HFFc6 (cell line): ENCODE data around the gene BMP10. TPM values are rescaled to one million over a fixed set of nuclear protein-coding genes. Genes with fewer than 3 reads are reported as not detected.

Experiments
- DNase-seq: peaks from one replicate; pipeline ENCODE4 v3.0.0-alpha.2; 2018
- H3K27ac Mint-ChIP-seq: 2 replicates; pipeline ENCODE4 v1.8.0; 2020; ENCODE audit warnings: mild to moderate bottlenecking, mixed read lengths
- H3K27me3 Mint-ChIP-seq: 2 replicates; pipeline ENCODE4 v1.8.0; 2021; ENCODE audit warnings: mild to moderate bottlenecking, moderate library complexity, mixed read lengths; ENCODE audit not compliant: insufficient read depth
- H3K36me3 Mint-ChIP-seq: 2 replicates; pipeline ENCODE4 v1.8.0; 2021; ENCODE audit warnings: low read depth, mixed read lengths
- H3K4me1 Mint-ChIP-seq: 2 replicates; pipeline ENCODE4 v1.8.0; 2020; ENCODE audit warnings: low read depth, mixed read lengths
- H3K4me3 Mint-ChIP-seq: 2 replicates; pipeline ENCODE4 v1.8.0; 2020; ENCODE audit warnings: mild to moderate bottlenecking, moderate library complexity, mixed read lengths
- H3K9me3 Mint-ChIP-seq: 2 replicates; pipeline ENCODE4 v1.8.0; 2020; ENCODE audit warnings: mild to moderate bottlenecking, mixed read lengths
- CTCF ChIP-seq: fragments of 200-600 bp; sonication (generic); IDR thresholded peaks from 2 replicates; pipeline ENCODE4 v1.5.0; 2021; ENCODE audit warnings: antibody characterized with exemption, mild to moderate bottlenecking
- total RNA-seq, 6 experiments: library from RNA; stranded (reverse); fragmentation: NEBNext Ultra II Directional; extraction: Animal tissue kit (Norgen Biotek cat#: 25700); gene quantifications; 2 replicates in 1 of 6; 3 replicates in 5 of 6; pipeline ENCODE4 v1.2.3, GENCODE V29; 2021

BMP10 gene
- total RNA-seq, 6 experiments from 2014 or later = not detected

DNA sequence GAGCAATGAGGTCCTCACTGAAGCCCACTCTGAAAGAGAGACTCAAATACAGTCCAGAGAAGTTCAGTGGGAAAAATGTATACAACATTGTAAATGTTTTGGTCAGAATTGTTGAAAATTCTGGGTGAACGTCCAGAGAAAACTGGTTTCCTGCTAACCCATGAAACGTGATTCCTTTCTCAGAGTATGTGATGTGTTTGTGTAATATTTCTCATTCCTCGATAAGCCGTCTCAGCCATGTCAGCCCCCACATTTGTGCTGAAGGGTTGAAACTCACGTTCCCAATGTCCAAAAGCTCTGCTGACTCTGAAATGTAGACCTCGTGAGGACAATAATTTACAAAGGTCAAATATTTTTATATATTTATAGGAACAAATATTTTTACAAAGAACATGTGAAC, 51.6 kb downstream of the BMP10 start:
- DNase-seq = no peak
- H3K27ac Mint-ChIP-seq = no peak overlapping the region
- H3K4me3 Mint-ChIP-seq = no peak overlapping the region
- H3K4me1 Mint-ChIP-seq = peaks cover 12% of the 10 kb centered on the region
- no peaks in the 10 kb centered on the region for H3K36me3 Mint-ChIP-seq
- H3K9me3 Mint-ChIP-seq = no peaks in the 10 kb centered on the region
- no peak for TF ChIP-seq CTCF
- H3K27me3 Mint-ChIP-seq = peaks cover 4% of the 10 kb centered on the region; the same call in 1 of the 2 replicates

DNA sequence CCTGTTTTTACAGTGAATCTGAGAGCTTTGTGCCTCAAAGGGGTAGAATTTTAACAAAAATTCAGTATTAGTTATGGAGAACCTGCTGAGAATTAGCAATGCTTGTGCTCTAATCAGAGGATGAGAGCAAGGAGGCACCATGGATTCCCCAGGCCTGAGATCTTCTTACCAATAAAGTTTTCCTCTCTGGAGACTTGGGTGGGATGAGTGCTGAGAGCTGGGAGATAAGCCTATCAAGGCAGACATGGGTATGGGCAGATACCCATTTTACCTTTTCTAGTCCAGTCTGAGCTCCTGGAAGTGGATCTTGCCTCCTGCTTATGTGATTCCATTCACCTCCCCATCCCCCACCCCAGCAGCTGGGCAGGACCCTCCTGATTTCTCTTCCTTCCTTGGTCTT, 53.9 kb downstream of the BMP10 start:
- H3K36me3 Mint-ChIP-seq = no peaks in the 10 kb centered on the region
- H3K4me1 Mint-ChIP-seq = 0 out of 2 replicates have a peak, but pooled peaks cover under 1% of the 10 kb centered on the region
- peaks cover 7% of the 10 kb centered on the region for H3K27me3 Mint-ChIP-seq
- H3K4me3 Mint-ChIP-seq = no peak overlapping the region
- no peak overlapping the region for H3K27ac Mint-ChIP-seq
- no peak for DNase-seq
- H3K9me3 Mint-ChIP-seq = no peaks in the 10 kb centered on the region
- no peak for TF ChIP-seq CTCF

Other genes with a start within 250 kb of the BMP10 start
- not detected for gene PROKR1, start 227.8 kb downstream of the BMP10 start, total RNA-seq
- gene ARHGAP25, start 136.6 kb downstream of the BMP10 start, total RNA-seq = not detected
- not detected for gene GKN2, start 81.5 kb upstream of the BMP10 start, total RNA-seq
- gene GKN1, start 103.2 kb upstream of the BMP10 start, total RNA-seq = not detected
- gene ANTXR1, start 141.8 kb upstream of the BMP10 start, total RNA-seq = 100 to 1,000 TPM in 5 of 6 experiments, 10 to 100 TPM in 1; 98.0 to 137 (median 124) TPM